Nasal cavity respiratory epithelium epithelial cell of viscerocranial mucosa (primary cell): Measurements from ENCODE around the gene GBP6. TPM values are rescaled to one million over a fixed set of nuclear protein-coding genes. Genes with fewer than 3 reads are reported as not detected.

ENCODE experiments used
- total RNA-seq: library from RNA; depleted of rRNA; stranded (reverse); fragments of >200 nt; gene quantifications from 2 replicates; pipeline ENCODE4 v1.2.3, GENCODE V29; 2014

GBP6 gene, protein sequence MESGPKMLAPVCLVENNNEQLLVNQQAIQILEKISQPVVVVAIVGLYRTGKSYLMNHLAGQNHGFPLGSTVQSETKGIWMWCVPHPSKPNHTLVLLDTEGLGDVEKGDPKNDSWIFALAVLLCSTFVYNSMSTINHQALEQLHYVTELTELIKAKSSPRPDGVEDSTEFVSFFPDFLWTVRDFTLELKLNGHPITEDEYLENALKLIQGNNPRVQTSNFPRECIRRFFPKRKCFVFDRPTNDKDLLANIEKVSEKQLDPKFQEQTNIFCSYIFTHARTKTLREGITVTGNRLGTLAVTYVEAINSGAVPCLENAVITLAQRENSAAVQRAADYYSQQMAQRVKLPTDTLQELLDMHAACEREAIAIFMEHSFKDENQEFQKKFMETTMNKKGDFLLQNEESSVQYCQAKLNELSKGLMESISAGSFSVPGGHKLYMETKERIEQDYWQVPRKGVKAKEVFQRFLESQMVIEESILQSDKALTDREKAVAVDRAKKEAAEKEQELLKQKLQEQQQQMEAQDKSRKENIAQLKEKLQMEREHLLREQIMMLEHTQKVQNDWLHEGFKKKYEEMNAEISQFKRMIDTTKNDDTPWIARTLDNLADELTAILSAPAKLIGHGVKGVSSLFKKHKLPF
- total RNA-seq = 29.4 and 82.7 TPM in 2 replicates

DNA sequence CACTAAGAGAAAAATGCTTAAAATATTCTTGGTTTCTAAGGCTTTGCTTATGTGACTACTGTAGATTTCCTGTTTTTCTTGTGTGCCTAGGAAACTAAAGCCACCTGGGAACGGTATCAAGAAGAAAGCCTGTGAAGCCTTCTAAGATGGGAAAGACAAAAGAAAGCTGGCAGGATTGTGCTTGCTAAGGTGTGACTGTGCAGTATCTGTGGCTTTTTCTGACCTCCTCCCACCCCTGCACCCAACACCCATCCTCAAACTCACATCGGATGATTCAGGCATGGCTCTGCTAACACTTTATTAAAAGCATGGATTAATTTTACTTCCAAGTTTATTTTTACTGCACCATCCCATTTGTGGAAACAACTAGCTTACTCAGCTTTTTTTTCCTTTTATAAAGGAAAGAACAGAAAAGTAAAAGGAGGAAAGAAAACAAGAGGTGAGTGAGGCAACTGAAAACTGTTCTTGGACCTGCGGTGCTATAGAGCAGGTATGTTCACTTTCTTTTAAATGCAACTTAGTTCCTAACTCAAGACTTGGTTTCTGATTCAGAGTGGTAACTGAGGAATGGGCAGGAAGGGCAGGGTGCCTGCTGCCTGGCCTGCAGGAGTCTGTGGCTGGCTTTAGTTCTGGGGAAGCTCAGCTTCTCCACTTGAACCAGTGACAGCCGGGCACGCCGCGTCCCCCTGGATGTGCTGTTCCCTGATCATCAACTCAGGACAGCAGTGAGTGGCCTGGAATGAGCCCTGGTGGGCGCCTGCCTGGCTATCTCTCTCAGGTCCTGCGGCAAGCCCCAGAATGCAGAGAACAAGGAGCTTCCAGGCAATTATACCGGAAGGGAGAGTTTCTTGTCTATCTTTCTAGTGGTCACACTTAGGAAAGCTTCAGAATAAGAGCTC is at the start of gene GBP6:
TSS of gene GBP6 (plus strand) at position 422 of the 899 bp plus-strand sequence. CDS start 4,493 bp downstream, outside the sequence.

Other genes with a start within 250 kb of the GBP6 start
- gene GBP2, start 237.9 kb upstream of the GBP6 start, total RNA-seq = 1.4 and 19.7 TPM in 2 replicates
- not detected in 2 replicates for gene GBP7, start 188.1 kb upstream of the GBP6 start, total RNA-seq
- gene GBP4, start 165.1 kb upstream of the GBP6 start, total RNA-seq = under 0.01 and 0.36 TPM in 2 replicates
- gene GBP5, start 91.2 kb upstream of the GBP6 start, total RNA-seq = 0.34 and 1.1 TPM in 2 replicates
- gene LRRC8B, start 160.8 kb downstream of the GBP6 start, total RNA-seq = 15.7 and 18.1 TPM in 2 replicates